SK-N-SH (cell line): ENCODE measurements around the gene XRCC5. TPM values are rescaled to one million over a fixed set of nuclear protein-coding genes. Genes with fewer than 3 reads are reported as not detected.

Source experiments
- CTCF ChIA-PET: fragments of 300-600, 350-600 bp; formaldehyde crosslinking; extraction: SDS; loops from one replicate; lab custom pipeline; 2021; lab: Yijun Ruan, JAX
- POLR2A ChIA-PET: fragments of 350-600 bp; sonication (Branson Sonifier 250); formaldehyde crosslinking; extraction: SDS; loops from one replicate; lab custom pipeline; 2020; ENCODE audit warnings: antibody characterized with exemption, inconsistent platforms; lab: Yijun Ruan, JAX
- DNase-seq: peaks from one replicate; pipeline ENCODE4 v3.0.0; 2012
- H2AFZ ChIP-seq: fragments of 200-600 bp; sonication (generic); 2 replicates; pipeline ENCODE4 v1.8.1; 2016; ENCODE audit warnings: antibody characterized with exemption, mild to moderate bottlenecking, low read depth
- H3F3A ChIP-seq: fragments of 200-600 bp; sonication (generic); replicated peaks from 2 replicates; pipeline ENCODE3; 2016; ENCODE audit warnings: antibody characterized with exemption, mild to moderate bottlenecking; ENCODE audit not compliant: insufficient read depth
- H3K27ac ChIP-seq, 2 experiments: fragments of 200-500 bp in 1 of 2; fragments of 200-600 bp in 1 of 2; sonication (Bioruptor generic) in 1 of 2; sonication (generic), shearing (Covaris generic) in 1 of 2; 2 replicates each; pipeline versions ENCODE4 v1.5.1 to v1.6.1; 2014 to 2016; ENCODE audit warnings: low read depth in 2 of 2, inconsistent platforms in 1 of 2, low read length in 1 of 2, mild to moderate bottlenecking in 1 of 2, mixed read lengths in 1 of 2
- H3K27me3 ChIP-seq: fragments of 200-600 bp; sonication (generic), shearing (Covaris generic); 2 replicates; pipeline ENCODE4 v1.6.1; 2016; ENCODE audit warnings: mixed run types; ENCODE audit not compliant: insufficient read depth
- H3K36me3 ChIP-seq, 2 experiments: fragments of 200-500 bp in 1 of 2; fragments of 200-600 bp in 1 of 2; sonication (Bioruptor generic) in 1 of 2; sonication (generic) in 1 of 2; replicated peaks in 1 of 2; 2 replicates each; pipeline versions ENCODE3 to v1.5.1; 2014 to 2016; ENCODE audit warnings: low read length in 1 of 2, mild to moderate bottlenecking in 1 of 2; ENCODE audit not compliant: insufficient read depth in 2 of 2, control insufficient read depth in 1 of 2
- H3K4me1 ChIP-seq, 2 experiments: fragments of 200-500 bp in 1 of 2; fragments of 200-600 bp in 1 of 2; sonication (Bioruptor generic) in 1 of 2; sonication (generic), shearing (Covaris generic) in 1 of 2; 2 replicates each; pipeline versions ENCODE4 v1.5.1 to v1.6.1; 2014 to 2016; ENCODE audit warnings: low read depth in 1 of 2, low read length in 1 of 2, mixed run types in 1 of 2; ENCODE audit not compliant: insufficient read depth in 2 of 2, control insufficient read depth in 1 of 2
- H3K4me2 ChIP-seq: fragments of 200-600 bp; sonication (generic), shearing (Covaris generic); 2 replicates; pipeline ENCODE4 v1.6.1; 2017; ENCODE audit warnings: mixed run types
- H3K4me3 ChIP-seq, 2 experiments: fragments of 200-500 bp in 1 of 2; fragments of 200-600 bp in 1 of 2; sonication (Bioruptor generic) in 1 of 2; sonication (generic), shearing (Covaris generic) in 1 of 2; 2 replicates each; pipeline versions ENCODE4 v1.5.1 to v1.8.1; 2014 to 2016; ENCODE audit warnings: low read depth in 2 of 2, inconsistent platforms in 1 of 2, low read length in 1 of 2, mild to moderate bottlenecking in 1 of 2, mixed read lengths in 1 of 2, moderate library complexity in 1 of 2
- H3K79me2 ChIP-seq: fragments of 200-600 bp; sonication (generic); 2 replicates; pipeline ENCODE4 v1.8.1; 2017; ENCODE audit warnings: mild to moderate bottlenecking; ENCODE audit not compliant: insufficient read depth
- H3K9ac ChIP-seq: fragments of 200-600 bp; sonication (generic); 2 replicates; pipeline ENCODE4 v1.6.1; 2017; ENCODE audit warnings: mixed run types
- H3K9me2 ChIP-seq: fragments of 200-600 bp; sonication (generic); 2 replicates; pipeline ENCODE4 v1.6.1; 2017; ENCODE audit warnings: mixed run types
- H3K9me3 ChIP-seq: fragments of 200-600 bp; sonication (generic); 2 replicates; pipeline ENCODE4 v1.6.1; 2017; ENCODE audit warnings: mixed run types, mild to moderate bottlenecking, moderate library complexity
- H4K20me1 ChIP-seq: fragments of 200-600 bp; sonication (generic); 2 replicates; pipeline ENCODE4 v1.6.1; 2017; ENCODE audit warnings: mild to moderate bottlenecking, mixed run types; ENCODE audit not compliant: insufficient read depth
- CHD2 ChIP-seq: fragments of 150-350 bp; IDR thresholded peaks from 2 replicates; pipeline ENCODE4 v1.6.1; 2018; ENCODE audit warnings: low read length; ENCODE audit not compliant: partially characterized antibody
- EP300 ChIP-seq, 2 experiments: IDR thresholded peaks; 2 replicates each; pipeline versions ENCODE4 v1.4.0 to v1.6.1; 2012; ENCODE audit warnings: borderline replicate concordance in 1 of 2, low read depth in 1 of 2, low read length in 1 of 2
- FOSL2 ChIP-seq: IDR thresholded peaks from 2 replicates; pipeline ENCODE4 v1.4.0; 2012; ENCODE audit warnings: low read depth, mild to moderate bottlenecking, moderate library complexity, borderline replicate concordance
- FOXJ3 ChIP-seq: sonication (generic); formaldehyde crosslinking; IDR thresholded peaks from 2 replicates; pipeline ENCODE4 v1.5.1; 2020; ENCODE audit warnings: mild to moderate bottlenecking, missing genetic modification reagents
- MEF2A ChIP-seq: IDR thresholded peaks from 2 replicates; pipeline ENCODE4 v1.4.0; 2012; ENCODE audit warnings: low read depth, borderline replicate concordance
- NRF1 ChIP-seq: IDR thresholded peaks from 2 replicates; pipeline ENCODE4 v1.6.1; 2012; ENCODE audit warnings: low read depth, mild to moderate bottlenecking, low read length
- RAD21 ChIP-seq: IDR thresholded peaks from 2 replicates; pipeline ENCODE4 v1.6.1; 2012; ENCODE audit warnings: mild to moderate bottlenecking, low read length
- RCOR1 ChIP-seq: fragments of 150-350 bp; IDR thresholded peaks from 2 replicates; pipeline ENCODE4 v1.6.1; 2017; ENCODE audit warnings: antibody characterized with exemption, low read length
- RXRA ChIP-seq: IDR thresholded peaks from 2 replicates; pipeline ENCODE4 v1.4.0; 2012; ENCODE audit warnings: low read depth, mild to moderate bottlenecking, borderline replicate concordance
- SMC3 ChIP-seq: IDR thresholded peaks from 2 replicates; pipeline ENCODE4 v1.6.1; 2012; ENCODE audit warnings: low read depth, low read length, improper control_type of control experiment
- TAF1 ChIP-seq: IDR thresholded peaks from 2 replicates; pipeline ENCODE4 v1.6.1; 2012; ENCODE audit warnings: low read depth, mild to moderate bottlenecking, low read length, moderate library complexity, borderline replicate concordance
- USF2 ChIP-seq: fragments of 150-350 bp; IDR thresholded peaks from 2 replicates; pipeline ENCODE4 v1.6.1; 2017; ENCODE audit warnings: antibody characterized with exemption, low read length, low read depth, borderline replicate concordance
- ZBTB33 ChIP-seq: IDR thresholded peaks from 2 replicates; pipeline ENCODE4 v1.4.0; 2012; ENCODE audit warnings: low read depth, borderline replicate concordance
- WGBS: methylation state at CpG from one replicate; pipeline ENCODE4 v1.1.6; 2017; ENCODE audit warnings: low lambda C conversion rate; 5-methylcytosine and 5-hydroxymethylcytosine counted together
- polyA plus RNA-seq, 3 experiments: library from polyadenylated mRNA; depleted of rRNA; stranded (reverse); fragments of >200 nt; gene quantifications; 2 replicates each; pipeline ENCODE4 v1.2.3, GENCODE V29; 2012
- TF ChIP-seq, protein P1 (sequence below): fragments of 150-350 bp; IDR thresholded peaks from 2 replicates; pipeline ENCODE4 v1.6.1; 2016; ENCODE audit warnings: mild to moderate bottlenecking, low read depth, low read length

Gene XRCC5
- polyA plus RNA-seq, 1 of the 3 experiments (the other 2 are of a cell fraction): 125 TPM

- Histone ChIP-seq H3K9ac (peak overlapping the region; percentile 45; the same call in 1 of the 2 replicates), H3K4me3 (peak overlapping the region; percentile 10 to 35; a peak in 2 of 4 replicates), H3K79me2 (no peaks in the 10 kb centered on the region; the same call in 1 of the 2 replicates), H3K36me3 (peaks cover 12 to 27% of the 10 kb centered on the region in 2 experiments), H3K27me3 (no peaks in the 10 kb centered on the region), H3K4me2 (peak overlapping the region; percentile 73), H3K27ac (peak overlapping the region; percentile 91 to 95), H3K9me3 (no peaks in the 10 kb centered on the region), H3K4me1 (peaks cover 42 to 47% of the 10 kb centered on the region in 2 experiments), H2AFZ (no peak overlapping the region), H3F3A (peaks cover 60% of the 10 kb centered on the region), H4K20me1 (no peaks in the 10 kb centered on the region), H3K9me2 (no peaks in the 10 kb centered on the region)
- CTCF ChIA-PET: interaction anchor here (1.0 to 2.5 kb wide), 6 partner anchors 14 to 185 kb away, joined by 3 to 8 read pairs (median 3); no protein-coding TSS in a partner anchor
- TF ChIP-seq EP300 (IDR thresholded peaks at IDR 0.05; ENCODE audit: borderline replicate concordance in 1 of 2, low read depth in 1 of 2, low read length in 1 of 2): no peak
- POLR2A ChIA-PET: interaction anchor here (1.2 kb wide), 1 partner anchor 8 kb away, joined by 4 read pairs; no protein-coding TSS in a partner anchor
- WGBS: 7% methylated on average over 2 of the region's 2 CpGs
- no peak for DNase-seq
These were observed 108.7 kb downstream of the XRCC5 start for GRCh38 chr2:216217904-216218260.

GRCh38 chr2:216219861-216220260 is 110.7 kb downstream of the XRCC5 start:
- WGBS: 95% methylated on average over 6 of the region's 6 CpGs
- H3K4me3 ChIP-seq: no peak overlapping the region
- H3K9ac ChIP-seq: no peak overlapping the region
- ChIA-PET CTCF (interaction anchor here (0.8 to 1.6 kb wide), 3 partner anchors 44 to 299 kb away, joined by 3 read pairs; no protein-coding TSS in a partner anchor), POLR2A (no interaction called here)
- peaks cover 55% of the 10 kb centered on the region for H3F3A ChIP-seq
- DNase-seq: no peak
- H3K27ac ChIP-seq: no peak overlapping the region
- H3K27me3 ChIP-seq: no peaks in the 10 kb centered on the region
- no peaks in the 10 kb centered on the region for H3K9me2 ChIP-seq
- H3K4me1 ChIP-seq: peaks cover 42 to 48% of the 10 kb centered on the region in 2 experiments
- H2AFZ ChIP-seq: no peak overlapping the region
- peaks cover 5 to 22% of the 10 kb centered on the region in 2 experiments for H3K36me3 ChIP-seq
- no peaks in the 10 kb centered on the region for H3K9me3 ChIP-seq
- H4K20me1 ChIP-seq: no peaks in the 10 kb centered on the region
- no peak overlapping the region for H3K4me2 ChIP-seq
- TF ChIP-seq, protein P1, sequence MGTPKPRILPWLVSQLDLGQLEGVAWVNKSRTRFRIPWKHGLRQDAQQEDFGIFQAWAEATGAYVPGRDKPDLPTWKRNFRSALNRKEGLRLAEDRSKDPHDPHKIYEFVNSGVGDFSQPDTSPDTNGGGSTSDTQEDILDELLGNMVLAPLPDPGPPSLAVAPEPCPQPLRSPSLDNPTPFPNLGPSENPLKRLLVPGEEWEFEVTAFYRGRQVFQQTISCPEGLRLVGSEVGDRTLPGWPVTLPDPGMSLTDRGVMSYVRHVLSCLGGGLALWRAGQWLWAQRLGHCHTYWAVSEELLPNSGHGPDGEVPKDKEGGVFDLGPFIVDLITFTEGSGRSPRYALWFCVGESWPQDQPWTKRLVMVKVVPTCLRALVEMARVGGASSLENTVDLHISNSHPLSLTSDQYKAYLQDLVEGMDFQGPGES: no peak
- TF ChIP-seq RXRA (no peak), USF2 (no peak), RCOR1 (no peak), FOXJ3 (no peak), ZBTB33 (no peak), SMC3 (no peak), RAD21 (no peak), FOSL2 (no peak), TAF1 (no peak), MEF2A (no peak), CHD2 (no peak), NRF1 (no peak)
- no peaks in the 10 kb centered on the region for H3K79me2 ChIP-seq
